PFSK-1 (cell line): ENCODE results near the gene G6PC3.

Source experiments
- FOXP2 ChIP-seq: optimal IDR thresholded peaks from 2 replicates; pipeline ENCODE3; 2011; ENCODE audit warnings: borderline replicate concordance, control low read depth, inconsistent platforms; ENCODE audit not compliant: insufficient read depth; ENCODE audit errors: extremely low read length, extremely low read depth
- POLR2AphosphoS5 ChIP-seq: IDR thresholded peaks from 2 replicates; pipeline ENCODE4 v1.6.1; 2012; ENCODE audit warnings: low read depth, mild to moderate bottlenecking, control low read depth, low read length, moderate library complexity
- REST ChIP-seq, 2 experiments: IDR thresholded peaks; 2 replicates each; pipeline versions ENCODE4 v1.6.1 to v1.8.0; 2011 to 2012; ENCODE audit warnings: low read depth in 2 of 2, low read length in 2 of 2, control low read depth in 1 of 2, inconsistent platforms in 1 of 2, mild to moderate bottlenecking in 1 of 2, moderate library complexity in 1 of 2; ENCODE audit not compliant: insufficient read depth in 1 of 2
- SIN3A ChIP-seq: IDR thresholded peaks from 2 replicates; pipeline ENCODE4 v1.6.1; 2012; ENCODE audit warnings: mild to moderate bottlenecking, low read length, moderate library complexity, borderline replicate concordance; ENCODE audit not compliant: insufficient read depth
- TAF1 ChIP-seq: IDR thresholded peaks from 2 replicates; pipeline ENCODE4 v1.6.1; 2012; ENCODE audit warnings: low read length, control low read depth, borderline replicate concordance; ENCODE audit not compliant: insufficient read depth

G6PC3 gene

GRCh38 chr17:44061446-44061845 lies 9.1 kb upstream of the G6PC3 start:
- TF ChIP-seq FOXP2, result no peak
- TF ChIP-seq POLR2AphosphoS5, result no peak
- no peak for TF ChIP-seq TAF1
- TF ChIP-seq SIN3A, result no peak
- TF ChIP-seq REST (IDR thresholded peaks at IDR 0.05; ENCODE audit: insufficient read depth in 1 of 2, low read depth in 2 of 2, low read length in 2 of 2), result no peak

GRCh38 chr17:44062871-44063270 lies 7.7 kb upstream of the G6PC3 start:
- TF ChIP-seq FOXP2, result no peak
- TF ChIP-seq REST (IDR thresholded peaks at IDR 0.05; ENCODE audit: insufficient read depth in 1 of 2, low read depth in 2 of 2, low read length in 2 of 2), result no peak
- no peak for TF ChIP-seq TAF1
- TF ChIP-seq SIN3A, result no peak
- no peak for TF ChIP-seq POLR2AphosphoS5

- no peak for TF ChIP-seq FOXP2
- no peak for TF ChIP-seq REST (IDR thresholded peaks at IDR 0.05; ENCODE audit: insufficient read depth in 1 of 2, low read depth in 2 of 2, low read length in 2 of 2)
- TF ChIP-seq TAF1, result no peak
- TF ChIP-seq SIN3A, result no peak
- TF ChIP-seq POLR2AphosphoS5, result no peak
These were observed 6.6 kb upstream of the G6PC3 start for GRCh38 chr17:44063704-44064639.

- TF ChIP-seq REST (IDR thresholded peaks at IDR 0.05; ENCODE audit: insufficient read depth in 1 of 2, low read depth in 2 of 2, low read length in 2 of 2), result no peak
- no peak for TF ChIP-seq FOXP2
- TF ChIP-seq POLR2AphosphoS5, result no peak
- TF ChIP-seq SIN3A, result no peak
- TF ChIP-seq TAF1, result no peak
These were observed 4.8 kb upstream of the G6PC3 start for GRCh38 chr17:44065668-44066203.
